Ascending aorta (tissue), 2 donors: ENCODE data around the gene POLD2. TPM values are rescaled to one million over a fixed set of nuclear protein-coding genes. Genes with fewer than 3 reads are reported as not detected.

Source experiments
- DNase-seq, 2 donors: peaks; one replicate each; pipeline ENCODE4 v3.0.0-alpha.2; 2019; ENCODE audit warnings: low spot score in 2 of 2
- H3K27ac ChIP-seq, 2 donors: fragments of 200-600 bp; sonication (generic); one replicate each; pipeline ENCODE4 v1.5.1; 2016 to 2017; ENCODE audit warnings: mild to moderate bottlenecking in 1 of 2
- H3K27me3 ChIP-seq: fragments of 200-600 bp; sonication (generic); one replicate; pipeline ENCODE4 v1.5.1; 2017
- H3K36me3 ChIP-seq, 2 donors: fragments of 200-600 bp; sonication (generic); one replicate each; pipeline ENCODE4 v1.5.1; 2016
- H3K4me1 ChIP-seq, 2 donors: fragments of 200-600 bp; sonication (generic); one replicate each; pipeline ENCODE4 v1.5.1; 2016 to 2017; ENCODE audit warnings: mild to moderate bottlenecking in 1 of 2
- H3K4me3 ChIP-seq, 2 donors: fragments of 200-600 bp; sonication (generic); one replicate each; pipeline ENCODE4 v1.5.1; 2016 to 2017; ENCODE audit warnings: mild to moderate bottlenecking in 1 of 2
- H3K9me3 ChIP-seq, 2 donors: fragments of 200-600 bp; sonication (generic); one replicate each; pipeline ENCODE4 v1.5.1; 2016
- CTCF ChIP-seq, 3 experiments: fragments of 200-600 bp in 2 of 3; fragments of 450-650 bp in 1 of 3; sonication (generic) in 2 of 3; IDR thresholded peaks; one replicate each; pipeline ENCODE4 v1.5.1; 2016 to 2019; ENCODE audit warnings: antibody characterized with exemption in 3 of 3, mild to moderate bottlenecking in 1 of 3, moderate library complexity in 1 of 3
- intact Hi-C: fragments of 100-400 bp; cut with DNase I; formaldehyde crosslinking; loops from one replicate; pipeline ENCODE4 v1.15.1; 2023
- total RNA-seq: library from RNA; depleted of rRNA; stranded (reverse); fragments of >200 nt; gene quantifications from one replicate; pipeline ENCODE4 v1.1.0, GENCODE V29; 2016

Gene POLD2
- total RNA-seq, 1 donor from 2014 or later, result 97.0 TPM

GRCh38 chr7:44075296-44076075 lies 47.9 kb downstream of the POLD2 start:
- TF ChIP-seq CTCF (IDR thresholded peaks at IDR 0.05), result no peak
- peak overlapping the region; percentile 70 to 71 for H3K27ac ChIP-seq
- peaks cover 42 to 69% of the 10 kb centered on the region in 2 donors for H3K36me3 ChIP-seq
- no peaks in the 10 kb centered on the region for H3K27me3 ChIP-seq
- no peaks in the 10 kb centered on the region for H3K9me3 ChIP-seq
- peaks cover 24% of the 10 kb centered on the region in 2 donors for H3K4me1 ChIP-seq
- DNase-seq, result no peak
- no peak overlapping the region for H3K4me3 ChIP-seq
- intact Hi-C loops, result no loop called here

GRCh38 chr7:44074349-44074695 lies 49.0 kb downstream of the POLD2 start:
- intact Hi-C loops, result loop anchor here (5.0 kb wide), 1 partner anchor 183 kb away; no protein-coding TSS in a partner anchor
- H3K27ac ChIP-seq, result peak overlapping the region; percentile 70 to 71
- H3K36me3 ChIP-seq, result peaks cover 38 to 57% of the 10 kb centered on the region in 2 donors
- no peaks in the 10 kb centered on the region for H3K27me3 ChIP-seq
- peaks cover 21 to 24% of the 10 kb centered on the region in 2 donors for H3K4me1 ChIP-seq
- H3K4me3 ChIP-seq, result no peak overlapping the region
- DNase-seq, result no peak
- TF ChIP-seq CTCF (IDR thresholded peaks at IDR 0.05), result no peak
- H3K9me3 ChIP-seq, result no peaks in the 10 kb centered on the region

GRCh38 chr7:44073664-44074348 lies 49.5 kb downstream of the POLD2 start:
- Histone ChIP-seq H3K27me3 (no peaks in the 10 kb centered on the region), H3K4me3 (peak overlapping the region in 1 of 2 donors; percentile 34), H3K27ac (peak overlapping the region; percentile 70 to 71), H3K36me3 (peaks cover 34 to 53% of the 10 kb centered on the region in 2 donors), H3K4me1 (peaks cover 21 to 24% of the 10 kb centered on the region in 2 donors), H3K9me3 (no peaks in the 10 kb centered on the region)
- peak; percentile 63 to 88 for DNase-seq
- intact Hi-C loops, result loop anchor here (2.0 to 5.0 kb wide), 3 partner anchors 49 to 183 kb away; partner anchors contain the start of genes POLD2 and YKT6
- no peak for TF ChIP-seq CTCF (IDR thresholded peaks at IDR 0.05)

- intact Hi-C loops, result loop anchor here (1.0 to 5.0 kb wide), 4 partner anchors 30 to 185 kb away; partner anchors contain the start of genes POLD2 and YKT6
- Histone ChIP-seq H3K4me3 (peak overlapping the region in 1 of 2 donors; percentile 34), H3K36me3 (peaks cover 22 to 41% of the 10 kb centered on the region in 2 donors), H3K4me1 (peaks cover 21 to 24% of the 10 kb centered on the region in 2 donors), H3K27me3 (no peaks in the 10 kb centered on the region), H3K27ac (peak overlapping the region; percentile 70 to 71), H3K9me3 (no peaks in the 10 kb centered on the region)
- DNase-seq, result peak; percentile 64 to 96
- TF ChIP-seq CTCF (IDR thresholded peaks at IDR 0.05), result peak; percentile 57 to 81 (median 74)
Observed at GRCh38 chr7:44072364-44073231, 50.8 kb downstream of the POLD2 start.

GRCh38 chr7:44071726-44072363 lies 51.5 kb downstream of the POLD2 start:
- no peak for DNase-seq
- intact Hi-C loops, result loop anchor here (1.0 to 5.0 kb wide), 4 partner anchors 30 to 185 kb away; partner anchors contain the start of genes POLD2 and YKT6
- Histone ChIP-seq H3K36me3 (peaks cover 14 to 34% of the 10 kb centered on the region in 2 donors), H3K4me3 (no peak overlapping the region), H3K27ac (peak overlapping the region; percentile 49 to 71), H3K4me1 (peaks cover 21 to 24% of the 10 kb centered on the region in 2 donors), H3K9me3 (no peaks in the 10 kb centered on the region), H3K27me3 (no peaks in the 10 kb centered on the region)
- no peak for TF ChIP-seq CTCF (IDR thresholded peaks at IDR 0.05)
